A673 (cell line): ENCODE measurements around the gene EDEM3.

Experiments
- EZH2 ChIP-seq: fragments of 200-600 bp; sonication (generic); IDR thresholded peaks from 2 replicates; pipeline ENCODE4 v1.6.1; 2017; ENCODE audit warnings: borderline replicate concordance, low read depth, mild to moderate bottlenecking, mixed read lengths, antibody characterized with exemption, low read length; ENCODE audit not compliant: poor library complexity, severe bottlenecking
- TF ChIP-seq, protein P1 (sequence below): fragments of 300-800, 200-600 bp; sonication (generic); conservative IDR thresholded peaks from 2 replicates; pipeline ENCODE4 v1.5.1; 2017; ENCODE audit warnings: low read depth, mild to moderate bottlenecking, antibody characterized with exemption, low read length, moderate library complexity, mixed read lengths

DNA sequence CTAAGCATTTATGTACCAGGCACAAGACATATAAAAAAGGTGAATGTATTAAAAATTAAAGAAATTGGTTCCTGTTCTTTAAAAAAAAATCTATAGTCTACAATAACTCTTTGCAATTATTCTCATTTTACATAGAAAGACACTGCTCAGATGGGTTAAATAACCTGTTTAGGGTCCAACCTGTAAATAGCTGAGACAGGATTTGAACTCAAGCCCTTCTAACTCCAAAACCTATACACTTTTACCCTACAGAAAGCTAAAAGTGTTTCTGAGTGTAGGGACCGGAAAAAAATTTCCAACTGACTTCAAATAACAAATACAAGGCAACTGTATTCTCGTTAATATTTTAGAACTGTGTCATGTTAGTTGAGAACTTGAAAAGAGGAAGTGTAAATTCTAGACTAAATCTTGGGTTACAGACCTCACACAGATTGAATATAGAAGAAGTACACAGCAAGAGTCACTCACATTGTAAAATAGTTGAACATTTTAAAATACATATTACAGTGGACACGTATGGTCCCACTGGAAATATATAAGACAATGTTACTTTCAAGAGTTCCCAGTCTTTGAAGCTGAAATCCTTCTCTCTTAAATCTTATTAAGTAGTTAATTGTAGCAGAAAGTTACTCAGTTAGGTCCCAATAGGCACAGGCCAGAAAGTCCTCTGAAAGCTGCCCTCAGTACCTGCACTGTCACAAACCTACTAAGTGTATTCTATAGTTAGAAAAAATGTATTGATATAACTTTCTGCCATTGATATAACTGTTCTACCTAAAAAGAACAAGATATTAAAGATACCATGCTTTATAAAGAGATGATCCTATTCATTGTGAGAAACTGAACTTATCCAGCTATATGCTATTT, 7.3 kb downstream of the EDEM3 start:
- TF ChIP-seq, protein P1, sequence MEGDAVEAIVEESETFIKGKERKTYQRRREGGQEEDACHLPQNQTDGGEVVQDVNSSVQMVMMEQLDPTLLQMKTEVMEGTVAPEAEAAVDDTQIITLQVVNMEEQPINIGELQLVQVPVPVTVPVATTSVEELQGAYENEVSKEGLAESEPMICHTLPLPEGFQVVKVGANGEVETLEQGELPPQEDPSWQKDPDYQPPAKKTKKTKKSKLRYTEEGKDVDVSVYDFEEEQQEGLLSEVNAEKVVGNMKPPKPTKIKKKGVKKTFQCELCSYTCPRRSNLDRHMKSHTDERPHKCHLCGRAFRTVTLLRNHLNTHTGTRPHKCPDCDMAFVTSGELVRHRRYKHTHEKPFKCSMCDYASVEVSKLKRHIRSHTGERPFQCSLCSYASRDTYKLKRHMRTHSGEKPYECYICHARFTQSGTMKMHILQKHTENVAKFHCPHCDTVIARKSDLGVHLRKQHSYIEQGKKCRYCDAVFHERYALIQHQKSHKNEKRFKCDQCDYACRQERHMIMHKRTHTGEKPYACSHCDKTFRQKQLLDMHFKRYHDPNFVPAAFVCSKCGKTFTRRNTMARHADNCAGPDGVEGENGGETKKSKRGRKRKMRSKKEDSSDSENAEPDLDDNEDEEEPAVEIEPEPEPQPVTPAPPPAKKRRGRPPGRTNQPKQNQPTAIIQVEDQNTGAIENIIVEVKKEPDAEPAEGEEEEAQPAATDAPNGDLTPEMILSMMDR, result no peak
- no peak for TF ChIP-seq EZH2
